Measurements from ENCODE around the gene NSRP1. TPM values are rescaled to one million over a fixed set of nuclear protein-coding genes. Genes with fewer than 3 reads are reported as not detected.
"Not testable (repeated sequence)": the region's sequence is repeated elsewhere in the genome, so short reads cannot be mapped to it uniquely, and the experiment has no call there.

NSRP1 gene
- polyA plus RNA-seq, 3 donors, result 7.2 to 19.9 (median 11.7) TPM

DNA sequence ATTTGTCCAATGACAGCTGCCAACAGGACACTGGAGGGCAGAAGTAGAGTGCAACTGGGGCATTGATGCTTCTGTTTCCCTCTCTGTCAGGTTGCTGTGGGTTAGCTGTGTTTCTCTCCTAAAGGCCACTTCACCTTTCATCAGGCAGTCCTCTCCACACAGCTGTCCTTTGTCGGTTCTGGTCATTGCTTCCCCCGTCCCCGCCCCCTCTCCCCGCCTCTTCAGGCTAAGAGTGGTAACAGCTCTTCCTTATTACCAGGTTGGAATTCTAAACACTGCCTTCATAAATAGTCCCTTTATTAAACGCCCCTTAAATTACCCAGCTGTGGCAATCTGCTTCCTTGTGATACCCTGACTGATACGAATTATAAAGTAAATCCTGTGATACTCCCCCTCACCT is 31.8 kb upstream of the NSRP1 start:
- TF ChIP-seq, protein P1, sequence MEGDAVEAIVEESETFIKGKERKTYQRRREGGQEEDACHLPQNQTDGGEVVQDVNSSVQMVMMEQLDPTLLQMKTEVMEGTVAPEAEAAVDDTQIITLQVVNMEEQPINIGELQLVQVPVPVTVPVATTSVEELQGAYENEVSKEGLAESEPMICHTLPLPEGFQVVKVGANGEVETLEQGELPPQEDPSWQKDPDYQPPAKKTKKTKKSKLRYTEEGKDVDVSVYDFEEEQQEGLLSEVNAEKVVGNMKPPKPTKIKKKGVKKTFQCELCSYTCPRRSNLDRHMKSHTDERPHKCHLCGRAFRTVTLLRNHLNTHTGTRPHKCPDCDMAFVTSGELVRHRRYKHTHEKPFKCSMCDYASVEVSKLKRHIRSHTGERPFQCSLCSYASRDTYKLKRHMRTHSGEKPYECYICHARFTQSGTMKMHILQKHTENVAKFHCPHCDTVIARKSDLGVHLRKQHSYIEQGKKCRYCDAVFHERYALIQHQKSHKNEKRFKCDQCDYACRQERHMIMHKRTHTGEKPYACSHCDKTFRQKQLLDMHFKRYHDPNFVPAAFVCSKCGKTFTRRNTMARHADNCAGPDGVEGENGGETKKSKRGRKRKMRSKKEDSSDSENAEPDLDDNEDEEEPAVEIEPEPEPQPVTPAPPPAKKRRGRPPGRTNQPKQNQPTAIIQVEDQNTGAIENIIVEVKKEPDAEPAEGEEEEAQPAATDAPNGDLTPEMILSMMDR (IDR thresholded peaks at IDR 0.05), result no peak
- H3K4me3 Mint-ChIP-seq, result no peak overlapping the region
- 67% methylated on average over 4 of the region's 6 CpGs for WGBS (ENCODE audit: insufficient coverage)
- peaks cover 4% of the 10 kb centered on the region for H3K4me1 Mint-ChIP-seq
- H3K9me3 ChIP-seq (replicated peaks in 1 of 2; ENCODE audit: control insufficient read depth in 1 of 2, insufficient read depth in 1 of 2, low read length in 2 of 2), result no peaks in the 10 kb centered on the region
- H3K27ac Mint-ChIP-seq, result no peak overlapping the region
- H3K36me3 ChIP-seq (replicated peaks in 1 of 2; ENCODE audit: control insufficient read depth in 1 of 2, insufficient read depth in 2 of 2, low read length in 2 of 2), result no peaks in the 10 kb centered on the region
- DNase-seq, result no peak
- H3K4me3 ChIP-seq (replicated peaks in 1 of 3; ENCODE audit: low read depth in 2 of 3, low read length in 3 of 3), result no peak overlapping the region
- H3K27me3 Mint-ChIP-seq (ENCODE audit: low read depth in 3 of 3), result peaks cover 0 to 3% (median under 1%) of the 10 kb centered on the region in 3 donors
- no peak overlapping the region for H2AFZ ChIP-seq (ENCODE audit: insufficient read depth, low read depth, low read length, poor library complexity, severe bottlenecking)
- intact Hi-C loops (cut with micrococcal nuclease), result no loop called here
- H3K27ac ChIP-seq (ENCODE audit: low read depth in 1 of 2, low read length in 2 of 2), result no peak overlapping the region
- H4K20me1 ChIP-seq (ENCODE audit: insufficient read depth, low read length), result no peaks in the 10 kb centered on the region
- H3K27me3 ChIP-seq (ENCODE audit: control insufficient read depth in 2 of 2, insufficient read depth in 2 of 2, low read length in 2 of 2), result no peaks in the 10 kb centered on the region
- H3K9ac ChIP-seq (ENCODE audit: insufficient read depth, low read length, poor library complexity, severe bottlenecking), result no peak overlapping the region
- no peak overlapping the region for H3K4me2 ChIP-seq (replicated peaks; ENCODE audit: extremely low read depth, low read length, poor library complexity, severe bottlenecking)
- peaks cover 0 to 2% (median 0%) of the 10 kb centered on the region in 7 donors for H3K9me3 Mint-ChIP-seq
- H3K79me2 ChIP-seq (ENCODE audit: insufficient read depth, low read length), result no peaks in the 10 kb centered on the region
- no peaks in the 10 kb centered on the region for H3K4me1 ChIP-seq (ENCODE audit: control insufficient read depth in 1 of 2, insufficient read depth in 2 of 2, low read length in 2 of 2)
- H3K36me3 Mint-ChIP-seq, result no peaks in the 10 kb centered on the region

DNA sequence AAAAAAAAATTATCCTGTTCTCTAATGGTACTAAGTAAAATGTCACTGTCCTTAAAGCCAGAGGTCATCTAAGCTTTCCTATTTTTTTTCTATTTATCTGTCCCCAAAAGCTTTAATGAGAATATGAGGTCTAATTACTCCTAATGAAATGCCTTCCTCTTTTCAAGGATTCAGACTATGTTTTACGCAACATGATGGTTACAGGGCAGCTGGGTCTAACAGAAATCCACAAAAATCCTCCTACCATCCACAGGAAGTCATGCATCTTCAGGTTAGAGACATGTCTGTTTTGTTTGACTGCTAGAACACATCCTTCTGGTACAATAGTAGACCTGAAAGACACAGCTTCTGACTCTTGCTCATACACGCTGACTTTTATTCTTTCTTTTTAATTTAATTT is 29.7 kb upstream of the NSRP1 start:
- Mint-ChIP-seq H3K27ac (no peak overlapping the region), H3K27me3 (ENCODE audit: low read depth in 3 of 3) (peaks cover 0 to 4% (median 3%) of the 10 kb centered on the region in 3 donors), H3K4me1 (peaks cover 4% of the 10 kb centered on the region), H3K36me3 (no peaks in the 10 kb centered on the region), H3K4me3 (no peak overlapping the region), H3K9me3 (peaks cover 0 to 2% (median 0%) of the 10 kb centered on the region in 7 donors)
- no peaks in the 10 kb centered on the region for H3K9me3 ChIP-seq (replicated peaks in 1 of 2; ENCODE audit: control insufficient read depth in 1 of 2, insufficient read depth in 1 of 2, low read length in 2 of 2)
- no CpG with 5 or more reads among the region's 2 CpGs for WGBS (ENCODE audit: insufficient coverage)
- no peak overlapping the region for H3K4me3 ChIP-seq (replicated peaks in 1 of 3; ENCODE audit: low read depth in 2 of 3, low read length in 3 of 3)
- H2AFZ ChIP-seq (ENCODE audit: insufficient read depth, low read depth, low read length, poor library complexity, severe bottlenecking), result no peak overlapping the region
- H3K27ac ChIP-seq (ENCODE audit: low read depth in 1 of 2, low read length in 2 of 2), result no peak overlapping the region
- H3K9ac ChIP-seq (ENCODE audit: insufficient read depth, low read length, poor library complexity, severe bottlenecking), result no peak overlapping the region
- DNase-seq, result no peak
- no peaks in the 10 kb centered on the region for H3K27me3 ChIP-seq (ENCODE audit: control insufficient read depth in 2 of 2, insufficient read depth in 2 of 2, low read length in 2 of 2)
- TF ChIP-seq, protein P1 (IDR thresholded peaks at IDR 0.05), result no peak
- no peaks in the 10 kb centered on the region for H3K79me2 ChIP-seq (ENCODE audit: insufficient read depth, low read length)
- H4K20me1 ChIP-seq (ENCODE audit: insufficient read depth, low read length), result no peaks in the 10 kb centered on the region
- no peaks in the 10 kb centered on the region for H3K4me1 ChIP-seq (ENCODE audit: control insufficient read depth in 1 of 2, insufficient read depth in 2 of 2, low read length in 2 of 2)
- H3K36me3 ChIP-seq (replicated peaks in 1 of 2; ENCODE audit: control insufficient read depth in 1 of 2, insufficient read depth in 2 of 2, low read length in 2 of 2), result no peaks in the 10 kb centered on the region
- intact Hi-C loops (cut with micrococcal nuclease), result no loop called here
- H3K4me2 ChIP-seq (replicated peaks; ENCODE audit: extremely low read depth, low read length, poor library complexity, severe bottlenecking), result no peak overlapping the region

DNA sequence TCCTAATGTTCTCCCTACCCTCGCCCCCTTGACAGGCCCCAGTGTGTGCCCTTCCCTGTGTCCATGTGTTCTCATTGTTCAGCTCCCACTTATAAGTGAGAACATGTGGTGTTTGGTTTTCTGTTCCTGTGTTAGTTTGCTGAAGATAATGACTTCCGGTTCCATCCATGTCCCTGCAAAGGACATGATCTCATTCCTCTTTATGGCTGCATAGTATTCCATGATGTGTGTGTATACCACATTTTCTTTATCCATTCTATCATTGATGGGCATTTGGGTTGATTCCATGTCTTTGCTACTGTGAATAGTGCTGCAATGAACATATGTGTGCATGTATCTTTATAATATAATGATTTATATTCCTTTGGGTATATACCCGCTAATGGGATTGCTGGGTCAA is 29.2 kb upstream of the NSRP1 start:
- H3K36me3 Mint-ChIP-seq; H3K4me3 Mint-ChIP-seq; H3K9ac ChIP-seq (ENCODE audit: insufficient read depth, low read length, poor library complexity, severe bottlenecking); H3K27ac Mint-ChIP-seq; H4K20me1 ChIP-seq (ENCODE audit: insufficient read depth, low read length); H3K4me1 Mint-ChIP-seq; H3K9me3 ChIP-seq (replicated peaks in 1 of 2; ENCODE audit: control insufficient read depth in 1 of 2, insufficient read depth in 1 of 2, low read length in 2 of 2); H3K27me3 Mint-ChIP-seq (ENCODE audit: low read depth in 3 of 3); H2AFZ ChIP-seq (ENCODE audit: insufficient read depth, low read depth, low read length, poor library complexity, severe bottlenecking); intact Hi-C loops (cut with micrococcal nuclease); H3K79me2 ChIP-seq (ENCODE audit: insufficient read depth, low read length); H3K9me3 Mint-ChIP-seq; H3K27me3 ChIP-seq (ENCODE audit: control insufficient read depth in 2 of 2, insufficient read depth in 2 of 2, low read length in 2 of 2); H3K4me2 ChIP-seq (replicated peaks; ENCODE audit: extremely low read depth, low read length, poor library complexity, severe bottlenecking); H3K27ac ChIP-seq (ENCODE audit: low read depth in 1 of 2, low read length in 2 of 2); H3K36me3 ChIP-seq (replicated peaks in 1 of 2; ENCODE audit: control insufficient read depth in 1 of 2, insufficient read depth in 2 of 2, low read length in 2 of 2); H3K4me1 ChIP-seq (ENCODE audit: control insufficient read depth in 1 of 2, insufficient read depth in 2 of 2, low read length in 2 of 2); H3K4me3 ChIP-seq (replicated peaks in 1 of 3; ENCODE audit: low read depth in 2 of 3, low read length in 3 of 3); DNase-seq: not testable (repeated sequence)
- no CpG with 5 or more reads among the region's 3 CpGs for WGBS (ENCODE audit: insufficient coverage)

Data from CD14-positive monocyte (primary cell).